C4-2B (cell line): ENCODE measurements around the gene SARM1.
"Not testable (repeated sequence)": the region's sequence is repeated elsewhere in the genome, so short reads cannot be mapped to it uniquely, and the experiment has no call there.

Source experiments
- H3K27ac ChIP-seq: fragments of 450-650 bp; 2 replicates; pipeline ENCODE4 v1.5.1; 2017
- CTCF ChIP-seq: fragments of 450-650 bp; conservative IDR thresholded peaks from 2 replicates; pipeline ENCODE4 v1.5.1; 2017; ENCODE audit warnings: mild to moderate bottlenecking
- ZFX ChIP-seq: fragments of 450-650 bp; IDR thresholded peaks from 2 replicates; pipeline ENCODE4 v1.6.1; 2017

The SARM1 gene

GRCh38 chr17:28335959-28336871 lies 35.3 kb upstream of the SARM1 start:
- TF ChIP-seq ZFX: no peak
- TF ChIP-seq CTCF: no peak
- H3K27ac ChIP-seq: peak overlapping the region; percentile 69

GRCh38 chr17:28338056-28338768 lies 33.3 kb upstream of the SARM1 start:
- TF ChIP-seq CTCF (no peak), ZFX (no peak)
- H3K27ac ChIP-seq: no peak overlapping the region

- not testable (repeated sequence) for H3K27ac ChIP-seq
Measured at GRCh38 chr17:28338769-28339212, 32.7 kb upstream of the SARM1 start.

- TF ChIP-seq ZFX (no peak), CTCF (no peak)
Measured at GRCh38 chr17:28339431-28339830, 32.1 kb upstream of the SARM1 start.

GRCh38 chr17:28340374-28340773 lies 31.1 kb upstream of the SARM1 start:
- TF ChIP-seq CTCF (no peak), ZFX (no peak)
- no peak overlapping the region for H3K27ac ChIP-seq

More at GRCh38 chr17:28339431-28339830, 32.1 kb upstream of the SARM1 start:
- no peak overlapping the region for H3K27ac ChIP-seq

- H3K27ac ChIP-seq: no peak overlapping the region
- TF ChIP-seq ZFX: no peak
- no peak for TF ChIP-seq CTCF
Measured at GRCh38 chr17:28341516-28341915, 30.0 kb upstream of the SARM1 start.

- TF ChIP-seq CTCF (no peak), ZFX (no peak)
- H3K27ac ChIP-seq: no peak overlapping the region
Measured at GRCh38 chr17:28342313-28342712, 29.2 kb upstream of the SARM1 start.
